ENCODE measurements around the gene SPATC1L.
"Not testable (repeated sequence)": the region's sequence is repeated elsewhere in the genome, so short reads cannot be mapped to it uniquely, and the experiment has no call there.

SPATC1L gene

GRCh38 chr21:46200877-46201803 lies 16.9 kb upstream of the SPATC1L start:
- DNase-seq = not testable (repeated sequence)

GRCh38 chr21:46199436-46200373 lies 15.4 kb upstream of the SPATC1L start:
- no peak for DNase-seq

- no peak for DNase-seq
These were observed 12.5 kb upstream of the SPATC1L start for GRCh38 chr21:46196733-46197132.

GRCh38 chr21:46195595-46196195 lies 11.4 kb upstream of the SPATC1L start:
- no peak for DNase-seq

GRCh38 chr21:46194374-46195334 lies 10.4 kb upstream of the SPATC1L start:
- DNase-seq = peak in 1 of 14 donors; percentile 22

GRCh38 chr21:46193829-46194373 lies 9.6 kb upstream of the SPATC1L start:
- DNase-seq = no peak

GRCh38 chr21:46191686-46192575 lies 7.7 kb upstream of the SPATC1L start:
- DNase-seq = no peak

- no peak for DNase-seq
These were observed 7.0 kb upstream of the SPATC1L start for GRCh38 chr21:46191257-46191685.

- no peak for DNase-seq
These were observed 6.4 kb upstream of the SPATC1L start for GRCh38 chr21:46190491-46191131.

GRCh38 chr21:46189959-46190490 lies 5.8 kb upstream of the SPATC1L start:
- no peak for DNase-seq

- no peak for DNase-seq
These were observed 5.1 kb upstream of the SPATC1L start for GRCh38 chr21:46189213-46189958.

GRCh38 chr21:46188226-46189212 lies 4.3 kb upstream of the SPATC1L start:
- peak in 5 of 14 donors; percentile 41 to 71 (median 50) for DNase-seq

- no peak for DNase-seq
These were observed 3.6 kb upstream of the SPATC1L start for GRCh38 chr21:46187814-46188213.

- no peak for DNase-seq
These were observed 3.0 kb upstream of the SPATC1L start for GRCh38 chr21:46187261-46187660.

- DNase-seq = no peak
These were observed 1.5 kb upstream of the SPATC1L start for GRCh38 chr21:46185716-46186115.

- DNase-seq = peak in 13 of 14 donors; percentile 53 to 85 (median 75)
These were observed 631 bp upstream of the SPATC1L start for GRCh38 chr21:46184625-46185555.
